Suprapubic skin (tissue), 4 donors: ENCODE measurements around the gene PLS1.

Source experiments
- CTCF ChIP-seq, 2 donors: fragments of 200-600 bp in 1 of 2; fragments of 450-650 bp in 1 of 2; sonication (generic) in 1 of 2; IDR thresholded peaks; one replicate each; pipeline ENCODE4 v1.5.1; 2016 to 2019; ENCODE audit warnings: antibody characterized with exemption in 2 of 2, mild to moderate bottlenecking in 1 of 2, moderate library complexity in 1 of 2
- EP300 ChIP-seq: sonication (generic); formaldehyde crosslinking; IDR thresholded peaks from one replicate; pipeline ENCODE4 v1.6.1; 2017; ENCODE audit warnings: antibody characterized with exemption
- POLR2A ChIP-seq, 2 donors: fragments of 450-650 bp; IDR thresholded peaks; one replicate each; pipeline ENCODE4 v1.6.1; 2017; ENCODE audit warnings: antibody characterized with exemption in 2 of 2, mild to moderate bottlenecking in 2 of 2, moderate library complexity in 2 of 2
- POLR2AphosphoS5 ChIP-seq, 3 donors: sonication (generic); formaldehyde crosslinking; IDR thresholded peaks; one replicate each; pipeline ENCODE4 v1.6.1; 2017; ENCODE audit warnings: antibody characterized with exemption in 3 of 3

GRCh38 chr3:142604940-142605339, 8.7 kb downstream of the PLS1 start:
- no peak for TF ChIP-seq CTCF (IDR thresholded peaks at IDR 0.05)
- TF ChIP-seq POLR2A (IDR thresholded peaks at IDR 0.05) = no peak
- no peak for TF ChIP-seq POLR2AphosphoS5 (IDR thresholded peaks at IDR 0.05)
- TF ChIP-seq EP300 = no peak
